GM12891 (cell line): Measurements from ENCODE around the gene MYH6.
A peak's percentile ranks its signal among the peaks of the same experiment; 100 is the strongest.
"Not testable (repeated sequence)": the region's sequence is repeated elsewhere in the genome, so short reads cannot be mapped to it uniquely, and the experiment has no call there.

Source experiments
- DNase-seq: peaks from one replicate; pipeline ENCODE4 v3.0.0; 2011; ENCODE audit warnings: low spot score; ENCODE audit not compliant: insufficient read length
- FAIRE-seq: peaks from 2 replicates; lab custom pipeline; 2011; peaks lifted over from hg19 to GRCh38; lab: Jason Lieb, UNC
- PAX5 ChIP-seq: IDR thresholded peaks from 2 replicates; pipeline ENCODE4 v1.6.1; 2011; ENCODE audit warnings: low read length, moderate library complexity, mild to moderate bottlenecking; ENCODE audit not compliant: insufficient read depth, severe bottlenecking
- POLR2A ChIP-seq: IDR thresholded peaks from 2 replicates; pipeline ENCODE4 v1.6.1; 2011; ENCODE audit warnings: low read depth, low read length, control low read depth
- POLR2AphosphoS5 ChIP-seq: IDR thresholded peaks from 2 replicates; pipeline ENCODE4 v1.6.1; 2011; ENCODE audit warnings: low read depth, low read length, control low read depth
- POU2F2 ChIP-seq: IDR thresholded peaks from 2 replicates; pipeline ENCODE4 v1.6.1; 2011; ENCODE audit warnings: low read depth, mild to moderate bottlenecking, control low read depth, low read length, moderate library complexity
- SPI1 ChIP-seq: IDR thresholded peaks from 2 replicates; pipeline ENCODE4 v1.6.1; 2011; ENCODE audit warnings: low read depth, low read length, control low read depth
- TAF1 ChIP-seq: IDR thresholded peaks from 2 replicates; pipeline ENCODE4 v1.6.1; 2011; ENCODE audit warnings: low read depth, low read length, control low read depth

MYH6 gene

GRCh38 chr14:23405096-23405495 lies 3.0 kb downstream of the MYH6 start:
- no peak for TF ChIP-seq TAF1
- no peak for TF ChIP-seq POLR2A
- TF ChIP-seq POU2F2 = no peak
- TF ChIP-seq SPI1 = no peak
- TF ChIP-seq POLR2AphosphoS5 = no peak
- TF ChIP-seq PAX5 = no peak
- FAIRE-seq = no peak
- DNase-seq = no peak

GRCh38 chr14:23404331-23404900 lies 3.7 kb downstream of the MYH6 start:
- TF ChIP-seq POLR2A (no peak), POU2F2 (no peak), PAX5 (no peak), POLR2AphosphoS5 (no peak), SPI1 (no peak), TAF1 (no peak)
- DNase-seq (no peak), FAIRE-seq (no peak)

GRCh38 chr14:23403908-23404307 lies 4.2 kb downstream of the MYH6 start:
- no peak for DNase-seq
- FAIRE-seq = no peak
- TF ChIP-seq POLR2A = no peak

GRCh38 chr14:23403139-23403438 lies 5.0 kb downstream of the MYH6 start:
- FAIRE-seq (no peak), DNase-seq (no peak)
- no peak for TF ChIP-seq POLR2AphosphoS5
- no peak for TF ChIP-seq SPI1
- TF ChIP-seq POLR2A = no peak
- no peak for TF ChIP-seq TAF1
- TF ChIP-seq PAX5 = no peak
- no peak for TF ChIP-seq POU2F2

GRCh38 chr14:23402296-23403138 lies 5.6 kb downstream of the MYH6 start:
- FAIRE-seq = no peak
- TF ChIP-seq SPI1 (0 out of 2 replicates have a peak, but pooled peaks have one; percentile 3), POU2F2 (no peak)
- DNase-seq = no peak

- DNase-seq (no peak), FAIRE-seq (no peak)
- TF ChIP-seq PAX5 (no peak), POU2F2 (no peak), SPI1 (no peak), POLR2AphosphoS5 (no peak), POLR2A (no peak), TAF1 (no peak)
Observed at GRCh38 chr14:23401291-23401690, 6.8 kb downstream of the MYH6 start.

- peak; percentile 67 for TF ChIP-seq SPI1
- not testable (repeated sequence) for DNase-seq, FAIRE-seq
Observed at GRCh38 chr14:23400496-23401149, 7.5 kb downstream of the MYH6 start.

GRCh38 chr14:23399591-23399990 lies 8.5 kb downstream of the MYH6 start:
- DNase-seq (no peak), FAIRE-seq (no peak)
- TF ChIP-seq POLR2A = no peak
- TF ChIP-seq TAF1 = no peak
- TF ChIP-seq POU2F2 = no peak
- no peak for TF ChIP-seq SPI1
- TF ChIP-seq PAX5 = no peak
- TF ChIP-seq POLR2AphosphoS5 = no peak

- TF ChIP-seq TAF1 = no peak
- no peak for TF ChIP-seq SPI1
- TF ChIP-seq POU2F2 = no peak
- TF ChIP-seq POLR2A = no peak
- TF ChIP-seq PAX5 = no peak
- TF ChIP-seq POLR2AphosphoS5 = no peak
- no peak for FAIRE-seq
Observed at GRCh38 chr14:23399136-23399535, 8.9 kb downstream of the MYH6 start.

GRCh38 chr14:23398348-23398747 lies 9.7 kb downstream of the MYH6 start:
- TF ChIP-seq POLR2AphosphoS5 (no peak), POLR2A (no peak), TAF1 (no peak), PAX5 (no peak), POU2F2 (no peak), SPI1 (no peak)
- DNase-seq (no peak), FAIRE-seq (no peak)

More at GRCh38 chr14:23399136-23399535, 8.9 kb downstream of the MYH6 start:
- no peak for DNase-seq
